Sigmoid colon (tissue), 4 donors: ENCODE data around the gene GRID2.

ENCODE experiments used
- EP300 ChIP-seq, 4 donors: sonication (generic); formaldehyde crosslinking; IDR thresholded peaks; one replicate each; pipeline ENCODE4 v1.6.1; 2017; ENCODE audit warnings: antibody characterized with exemption in 4 of 4
- POLR2A ChIP-seq, 2 donors: fragments of 450-650 bp; IDR thresholded peaks; one replicate each; pipeline ENCODE4 v1.6.1; 2016; ENCODE audit warnings: antibody characterized with exemption in 2 of 2, mild to moderate bottlenecking in 2 of 2, moderate library complexity in 2 of 2
- POLR2AphosphoS5 ChIP-seq, 4 donors: sonication (generic); formaldehyde crosslinking; IDR thresholded peaks; one replicate each; pipeline ENCODE4 v1.6.1; 2017; ENCODE audit warnings: antibody characterized with exemption in 4 of 4
- TF ChIP-seq, protein P1 (sequence below), 4 experiments: fragments of 450-650 bp in 3 of 4; fragments of 200-600 bp in 1 of 4; IDR thresholded peaks; one replicate each; pipeline ENCODE4 v1.5.1; 2016 to 2019; ENCODE audit warnings: antibody characterized with exemption in 4 of 4, mild to moderate bottlenecking in 3 of 4, moderate library complexity in 2 of 4

DNA sequence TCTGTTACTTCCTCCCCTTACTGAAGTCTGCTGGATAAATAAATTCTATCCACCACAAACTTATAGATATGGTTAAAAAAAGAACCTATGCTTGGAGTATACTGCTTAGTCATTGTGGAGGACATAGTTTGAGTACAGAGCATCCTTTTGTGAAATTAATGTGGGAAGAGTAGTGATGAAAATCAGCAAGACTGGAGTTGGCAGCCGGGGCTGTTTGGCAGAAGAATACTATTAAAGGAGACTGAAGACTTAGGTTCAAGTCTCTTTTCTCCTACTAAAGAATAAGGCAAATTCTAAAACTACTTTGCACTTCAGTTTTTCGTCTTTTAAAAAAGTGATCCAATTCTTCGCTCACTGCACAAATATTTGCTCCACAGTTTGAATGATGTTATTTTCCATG lies 1198.2 kb downstream of the GRID2 start:
- TF ChIP-seq POLR2A (IDR thresholded peaks at IDR 0.05) (no peak), POLR2AphosphoS5 (IDR thresholded peaks at IDR 0.05) (no peak), EP300 (IDR thresholded peaks at IDR 0.05) (no peak)
- TF ChIP-seq, protein P1, sequence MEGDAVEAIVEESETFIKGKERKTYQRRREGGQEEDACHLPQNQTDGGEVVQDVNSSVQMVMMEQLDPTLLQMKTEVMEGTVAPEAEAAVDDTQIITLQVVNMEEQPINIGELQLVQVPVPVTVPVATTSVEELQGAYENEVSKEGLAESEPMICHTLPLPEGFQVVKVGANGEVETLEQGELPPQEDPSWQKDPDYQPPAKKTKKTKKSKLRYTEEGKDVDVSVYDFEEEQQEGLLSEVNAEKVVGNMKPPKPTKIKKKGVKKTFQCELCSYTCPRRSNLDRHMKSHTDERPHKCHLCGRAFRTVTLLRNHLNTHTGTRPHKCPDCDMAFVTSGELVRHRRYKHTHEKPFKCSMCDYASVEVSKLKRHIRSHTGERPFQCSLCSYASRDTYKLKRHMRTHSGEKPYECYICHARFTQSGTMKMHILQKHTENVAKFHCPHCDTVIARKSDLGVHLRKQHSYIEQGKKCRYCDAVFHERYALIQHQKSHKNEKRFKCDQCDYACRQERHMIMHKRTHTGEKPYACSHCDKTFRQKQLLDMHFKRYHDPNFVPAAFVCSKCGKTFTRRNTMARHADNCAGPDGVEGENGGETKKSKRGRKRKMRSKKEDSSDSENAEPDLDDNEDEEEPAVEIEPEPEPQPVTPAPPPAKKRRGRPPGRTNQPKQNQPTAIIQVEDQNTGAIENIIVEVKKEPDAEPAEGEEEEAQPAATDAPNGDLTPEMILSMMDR (IDR thresholded peaks at IDR 0.05), result no peak
